Vagina (tissue), 2 donors: ENCODE measurements around the gene COL28A1. TPM values are rescaled to one million over a fixed set of nuclear protein-coding genes. Genes with fewer than 3 reads are reported as not detected.

Experiments used
- DNase-seq, 2 donors: peaks; one replicate each; pipeline ENCODE4 v3.0.0-alpha.2; 2017; ENCODE audit errors: extremely low spot score in 2 of 2
- H3K27ac ChIP-seq: fragments of 200-600 bp; sonication (generic); one replicate; pipeline ENCODE4 v1.5.1; 2019
- H3K27me3 ChIP-seq: fragments of 200-600 bp; sonication (generic); one replicate; pipeline ENCODE4 v1.5.1; 2019
- H3K36me3 ChIP-seq, 2 donors: fragments of 200-600 bp; sonication (generic); one replicate each; pipeline ENCODE4 v1.5.1; 2017 to 2019
- H3K4me1 ChIP-seq: fragments of 200-600 bp; sonication (generic); one replicate; pipeline ENCODE4 v1.5.1; 2019
- H3K4me3 ChIP-seq, 2 donors: fragments of 200-600 bp; sonication (generic); 1 replicate in 1 of 2; 2 replicates in 1 of 2; pipeline ENCODE4 v1.5.1; 2016 to 2019
- H3K9me3 ChIP-seq: fragments of 200-600 bp; sonication (generic); one replicate; pipeline ENCODE4 v1.5.1; 2019
- CTCF ChIP-seq, 3 experiments: fragments of 450-650 bp in 2 of 3; fragments of 200-600 bp in 1 of 3; sonication (generic) in 1 of 3; IDR thresholded peaks; one replicate each; pipeline ENCODE4 v1.5.1; 2017 to 2019; ENCODE audit warnings: antibody characterized with exemption in 3 of 3, mild to moderate bottlenecking in 2 of 3, moderate library complexity in 2 of 3
- POLR2A ChIP-seq, 2 donors: fragments of 450-650 bp; IDR thresholded peaks; one replicate each; pipeline ENCODE4 v1.6.1; 2017; ENCODE audit warnings: antibody characterized with exemption in 2 of 2, mild to moderate bottlenecking in 2 of 2, moderate library complexity in 2 of 2
- POLR2AphosphoS5 ChIP-seq, 2 donors: sonication (generic); formaldehyde crosslinking; IDR thresholded peaks; one replicate each; pipeline ENCODE4 v1.9.0; 2017; ENCODE audit warnings: antibody characterized with exemption in 2 of 2, mild to moderate bottlenecking in 2 of 2, low read depth in 1 of 2; ENCODE audit not compliant: insufficient read depth in 1 of 2
- intact Hi-C: fragments of 100-400 bp; cut with DNase I; formaldehyde crosslinking; loops from one replicate; pipeline ENCODE4 v1.15.1; 2023
- total RNA-seq: library from RNA; depleted of rRNA; stranded (reverse); fragments of >200 nt; gene quantifications from one replicate; pipeline ENCODE4 v1.2.3, GENCODE V29; 2016

Gene COL28A1
- total RNA-seq, 1 donor from 2014 or later: 5.4 TPM

GRCh38 chr7:7536396-7537019, 835 bp upstream of the COL28A1 start:
- H3K36me3 ChIP-seq: no peaks in the 10 kb centered on the region
- H3K4me3 ChIP-seq: no peak overlapping the region
- intact Hi-C loops: no loop called here
- no peaks in the 10 kb centered on the region for H3K4me1 ChIP-seq
- H3K9me3 ChIP-seq: no peaks in the 10 kb centered on the region
- DNase-seq: no peak
- H3K27me3 ChIP-seq: no peaks in the 10 kb centered on the region
- no peak overlapping the region for H3K27ac ChIP-seq
- TF ChIP-seq POLR2AphosphoS5 (IDR thresholded peaks at IDR 0.05; ENCODE audit: insufficient read depth in 1 of 2, low read depth in 1 of 2) (no peak), POLR2A (IDR thresholded peaks at IDR 0.05) (no peak), CTCF (IDR thresholded peaks at IDR 0.05) (no peak)

- Histone ChIP-seq H3K9me3 (no peaks in the 10 kb centered on the region), H3K27ac (peak overlapping the region; percentile 11), H3K4me3 (no peak overlapping the region), H3K27me3 (no peaks in the 10 kb centered on the region), H3K4me1 (no peaks in the 10 kb centered on the region), H3K36me3 (no peaks in the 10 kb centered on the region)
- no peak for DNase-seq
- TF ChIP-seq POLR2A (IDR thresholded peaks at IDR 0.05) (no peak), POLR2AphosphoS5 (IDR thresholded peaks at IDR 0.05; ENCODE audit: insufficient read depth in 1 of 2, low read depth in 1 of 2) (no peak), CTCF (IDR thresholded peaks at IDR 0.05) (no peak)
- intact Hi-C loops: no loop called here
Measured at GRCh38 chr7:7533831-7534430, 1.7 kb downstream of the COL28A1 start.

GRCh38 chr7:7529328-7529727, 6.3 kb downstream of the COL28A1 start:
- Histone ChIP-seq H3K36me3 (no peaks in the 10 kb centered on the region), H3K4me3 (no peak overlapping the region), H3K27me3 (no peaks in the 10 kb centered on the region), H3K4me1 (no peaks in the 10 kb centered on the region), H3K27ac (no peak overlapping the region), H3K9me3 (no peaks in the 10 kb centered on the region)
- intact Hi-C loops: no loop called here
- no peak for DNase-seq
- TF ChIP-seq CTCF (IDR thresholded peaks at IDR 0.05) (no peak), POLR2A (IDR thresholded peaks at IDR 0.05) (no peak), POLR2AphosphoS5 (IDR thresholded peaks at IDR 0.05; ENCODE audit: insufficient read depth in 1 of 2, low read depth in 1 of 2) (no peak)

GRCh38 chr7:7527047-7527446, 8.6 kb downstream of the COL28A1 start:
- DNase-seq: no peak
- no peaks in the 10 kb centered on the region for H3K36me3 ChIP-seq
- no peaks in the 10 kb centered on the region for H3K27me3 ChIP-seq
- no peaks in the 10 kb centered on the region for H3K4me1 ChIP-seq
- TF ChIP-seq CTCF (IDR thresholded peaks at IDR 0.05) (no peak), POLR2A (IDR thresholded peaks at IDR 0.05) (no peak), POLR2AphosphoS5 (IDR thresholded peaks at IDR 0.05; ENCODE audit: insufficient read depth in 1 of 2, low read depth in 1 of 2) (no peak)
- intact Hi-C loops: no loop called here
- H3K27ac ChIP-seq: no peak overlapping the region
- no peaks in the 10 kb centered on the region for H3K9me3 ChIP-seq
- H3K4me3 ChIP-seq: no peak overlapping the region

GRCh38 chr7:7526006-7526405, 9.7 kb downstream of the COL28A1 start:
- no peak for TF ChIP-seq CTCF (IDR thresholded peaks at IDR 0.05)
- TF ChIP-seq POLR2AphosphoS5 (IDR thresholded peaks at IDR 0.05; ENCODE audit: insufficient read depth in 1 of 2, low read depth in 1 of 2): no peak
- TF ChIP-seq POLR2A (IDR thresholded peaks at IDR 0.05): no peak
- DNase-seq: no peak
- no peak overlapping the region for H3K27ac ChIP-seq
- H3K9me3 ChIP-seq: no peaks in the 10 kb centered on the region
- no peaks in the 10 kb centered on the region for H3K4me1 ChIP-seq
- intact Hi-C loops: no loop called here
- no peaks in the 10 kb centered on the region for H3K27me3 ChIP-seq
- H3K36me3 ChIP-seq: no peaks in the 10 kb centered on the region
- no peak overlapping the region for H3K4me3 ChIP-seq
